CMK (cell line): ENCODE results near the gene ZDHHC14.

Experiments
- DNase-seq: peaks from one replicate; pipeline ENCODE4 v3.0.0-alpha.2; 2010; ENCODE audit warnings: low read depth

The ZDHHC14 gene

GRCh38 chr6:157648561-157648960, 267.6 kb downstream of the ZDHHC14 start:
- no peak for DNase-seq

- DNase-seq, result no peak
Measured at GRCh38 chr6:157649311-157650260, 268.6 kb downstream of the ZDHHC14 start.

GRCh38 chr6:157650261-157650640, 269.3 kb downstream of the ZDHHC14 start:
- DNase-seq, result no peak

- no peak for DNase-seq
Measured at GRCh38 chr6:157650801-157651200, 269.8 kb downstream of the ZDHHC14 start.

GRCh38 chr6:157651731-157652490, 270.9 kb downstream of the ZDHHC14 start:
- DNase-seq, result no peak

GRCh38 chr6:157652601-157653363, 271.8 kb downstream of the ZDHHC14 start:
- no peak for DNase-seq

- no peak for DNase-seq
Measured at GRCh38 chr6:157653521-157653920, 272.5 kb downstream of the ZDHHC14 start.

GRCh38 chr6:157655139-157655538, 274.1 kb downstream of the ZDHHC14 start:
- no peak for DNase-seq

- DNase-seq, result no peak
Measured at GRCh38 chr6:157656437-157656997, 275.5 kb downstream of the ZDHHC14 start.

- no peak for DNase-seq
Measured at GRCh38 chr6:157657754-157658153, 276.8 kb downstream of the ZDHHC14 start.

- no peak for DNase-seq
Measured at GRCh38 chr6:157658301-157658700, 277.3 kb downstream of the ZDHHC14 start.

GRCh38 chr6:157659536-157660271, 278.7 kb downstream of the ZDHHC14 start:
- DNase-seq, result no peak

GRCh38 chr6:157660414-157660813, 279.4 kb downstream of the ZDHHC14 start:
- no peak for DNase-seq

- no peak for DNase-seq
Measured at GRCh38 chr6:157661652-157662051, 280.7 kb downstream of the ZDHHC14 start.

- DNase-seq, result no peak
Measured at GRCh38 chr6:157663261-157663660, 282.3 kb downstream of the ZDHHC14 start.

GRCh38 chr6:157665180-157665579, 284.2 kb downstream of the ZDHHC14 start:
- DNase-seq, result no peak

GRCh38 chr6:157666729-157667128, 285.7 kb downstream of the ZDHHC14 start:
- no peak for DNase-seq

- DNase-seq, result peak; percentile 20
Measured at GRCh38 chr6:157667211-157668008, 286.4 kb downstream of the ZDHHC14 start.

GRCh38 chr6:157668009-157668401, 287.0 kb downstream of the ZDHHC14 start:
- no peak for DNase-seq

- no peak for DNase-seq
Measured at GRCh38 chr6:157668713-157669112, 287.7 kb downstream of the ZDHHC14 start.
